ENCODE results near the gene RNF31. TPM values are rescaled to one million over a fixed set of nuclear protein-coding genes. Genes with fewer than 3 reads are reported as not detected.
A peak's percentile ranks its signal among the peaks of the same experiment; 100 is the strongest.

RNF31 gene
- polyA plus RNA-seq, 2 of the 4 experiments (the other 2 are of a cell fraction) = 5.7 to 20.8 TPM

- ChIA-PET POLR2A (interaction anchor here (0.5 to 2.9 kb wide), 22 partner anchors 10 to 1470 kb away, joined by 3 to 55 read pairs (median 4); partner anchors contain the start of genes CARMIL3, CIDEB, EMC9 and IRF9), CTCF (interaction anchor here (0.8 to 5.6 kb wide), 13 partner anchors 12 to 525 kb away, joined by 3 to 44 read pairs (median 4); partner anchors contain the start of genes EMC9 and IRF9)
- 2% methylated on average over 36 of the region's 42 CpGs for WGBS (ENCODE audit: missing lambda C conversion rate)
- H3K4me2 ChIP-seq = peak overlapping the region; percentile 78
- DNase-seq (ENCODE audit: low read depth in 1 of 2, low spot score in 1 of 2) (peak; percentile 76 to 92), FAIRE-seq (no peak), ATAC-seq (peak; percentile 74 to 75)
- H3K4me1 ChIP-seq = peaks cover 13% of the 10 kb centered on the region; the same call in 1 of the 3 replicates
- peak overlapping the region; percentile 62 for H3K4me3 ChIP-seq
- peak overlapping the region; percentile 95 to 96 for H3K27ac ChIP-seq
- H3K9me3 ChIP-seq = no peaks in the 10 kb centered on the region
- TF ChIP-seq ZFP36 (IDR thresholded peaks at IDR 0.05; ENCODE audit: borderline replicate concordance, partially characterized antibody) (no peak), SMC3 (IDR thresholded peaks at IDR 0.05) (peak; percentile 20; the same call in 1 of the 3 replicates), RNF2 (IDR thresholded peaks at IDR 0.05; ENCODE audit: borderline replicate concordance, low read depth) (no peak), PBX3 (IDR thresholded peaks at IDR 0.05) (no peak; the same call in 1 of the 2 replicates), CEBPB (IDR thresholded peaks at IDR 0.05) (peak; percentile 49 to 83; a peak in 3 of 4 replicates), KDM5A (IDR thresholded peaks at IDR 0.05) (0 out of 2 replicates have a peak, but pooled peaks have one; percentile 34), BHLHE40 (IDR thresholded peaks at IDR 0.05; ENCODE audit: low read depth, low read length) (no peak), CBX8 (IDR thresholded peaks at IDR 0.05) (no peak), HOXA7 (CRISPR knock-in tag; IDR thresholded peaks at IDR 0.05) (no peak), FOSL2 (IDR thresholded peaks at IDR 0.05) (no peak), FOSL2 (CRISPR knock-in tag; IDR thresholded peaks at IDR 0.05) (peak; percentile 33), NFE2L2 (conservative IDR thresholded peaks at IDR 0.05; ENCODE audit: low read length) (no peak), RARB (CRISPR knock-in tag; IDR thresholded peaks at IDR 0.05) (no peak), REST (IDR thresholded peaks at IDR 0.05) (no peak), POLR2AphosphoS2 (conservative IDR thresholded peaks at IDR 0.05; ENCODE audit: low read length) (no peak), KDM1A (IDR thresholded peaks at IDR 0.05; ENCODE audit: low read depth) (no peak), RAD21 (conservative IDR thresholded peaks at IDR 0.05 in 1 of 2, IDR thresholded peaks at IDR 0.05 in 1 of 2) (no peak), ELK1 (IDR thresholded peaks at IDR 0.05; ENCODE audit: low read depth, low read length) (no peak), E2F6 (IDR thresholded peaks at IDR 0.05; ENCODE audit: borderline replicate concordance, low read depth) (peak; percentile 60; the same call in 1 of the 2 replicates), ZC3H11A (IDR thresholded peaks at IDR 0.05) (no peak), TFCP2L1 (CRISPR knock-in tag; IDR thresholded peaks at IDR 0.05) (no peak), MAZ (IDR thresholded peaks at IDR 0.05; ENCODE audit: borderline replicate concordance, low read depth, low read length) (0 out of 2 replicates have a peak, but pooled peaks have one; percentile 66), EHF (CRISPR knock-in tag; IDR thresholded peaks at IDR 0.05) (no peak), MAX (IDR thresholded peaks at IDR 0.05) (peak; percentile 51; the same call in 1 of the 2 replicates), EHMT2 (IDR thresholded peaks at IDR 0.05; ENCODE audit: low read depth) (no peak), USF2 (IDR thresholded peaks at IDR 0.05) (no peak), CHD4 (IDR thresholded peaks at IDR 0.05; ENCODE audit: borderline replicate concordance) (no peak), GATA3 (IDR thresholded peaks at IDR 0.05; ENCODE audit: borderline replicate concordance) (peak; percentile 27; the same call in 1 of the 2 replicates), ESRRA (IDR thresholded peaks at IDR 0.05; ENCODE audit: borderline replicate concordance, low read length) (no peak), NR3C1 (IDR thresholded peaks at IDR 0.05) (no peak), FOSB (CRISPR knock-in tag; IDR thresholded peaks at IDR 0.05) (no peak), FOXS1 (CRISPR knock-in tag; IDR thresholded peaks at IDR 0.05) (no peak), HEYL (CRISPR knock-in tag; IDR thresholded peaks at IDR 0.05) (no peak), JUNB (IDR thresholded peaks at IDR 0.05) (no peak), TP53 (CRISPR knock-in tag; IDR thresholded peaks at IDR 0.05) (no peak)
Measured at GRCh38 chr14:24113801-24114531, 33.3 kb upstream of the RNF31 start.
